Stimulated activated CD8-positive, alpha-beta memory T cell treated with anti-CD3 and anti-CD28 coated beads, Interleukin-12 subunit alpha, Interleukin-12 subunit beta, amount 100 ng/mL, for 24 hours (primary cell): ENCODE data around the gene JAKMIP2.
"Not testable (repeated sequence)": the region's sequence is repeated elsewhere in the genome, so short reads cannot be mapped to it uniquely, and the experiment has no call there.

Experiments
- DNase-seq: peaks from one replicate; pipeline ENCODE4 v3.0.0-alpha.2; 2020; ENCODE audit errors: extremely low read depth

JAKMIP2 gene

GRCh38 chr5:147601652-147602051 lies 180.9 kb downstream of the JAKMIP2 start:
- no peak for DNase-seq

GRCh38 chr5:147591120-147591519 lies 191.4 kb downstream of the JAKMIP2 start:
- no peak for DNase-seq

- no peak for DNase-seq
Measured at GRCh38 chr5:147590096-147590495, 192.4 kb downstream of the JAKMIP2 start.

DNA sequence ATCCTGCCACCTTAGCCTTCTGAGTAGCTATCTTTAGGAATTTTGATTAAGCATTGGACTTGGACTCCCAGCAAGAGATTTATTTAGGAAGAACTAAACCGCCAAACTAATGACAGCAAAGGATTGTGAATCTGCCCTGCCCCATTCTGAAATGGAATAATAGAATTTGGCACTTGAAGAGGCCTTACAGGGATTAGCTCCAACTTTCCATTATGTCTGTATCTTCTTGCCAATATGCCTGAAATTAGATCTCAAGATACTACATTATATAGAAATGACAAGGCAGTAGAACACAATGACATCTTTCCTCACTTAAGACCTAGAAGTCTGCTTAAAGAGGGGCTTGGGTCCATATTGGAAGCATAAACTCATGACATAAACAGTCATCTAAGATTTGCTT lies 195.7 kb downstream of the JAKMIP2 start:
- no peak for DNase-seq

- no peak for DNase-seq
Measured at GRCh38 chr5:147586221-147586620, 196.3 kb downstream of the JAKMIP2 start.

GRCh38 chr5:147582272-147582671 lies 200.3 kb downstream of the JAKMIP2 start:
- DNase-seq: not testable (repeated sequence)

DNA sequence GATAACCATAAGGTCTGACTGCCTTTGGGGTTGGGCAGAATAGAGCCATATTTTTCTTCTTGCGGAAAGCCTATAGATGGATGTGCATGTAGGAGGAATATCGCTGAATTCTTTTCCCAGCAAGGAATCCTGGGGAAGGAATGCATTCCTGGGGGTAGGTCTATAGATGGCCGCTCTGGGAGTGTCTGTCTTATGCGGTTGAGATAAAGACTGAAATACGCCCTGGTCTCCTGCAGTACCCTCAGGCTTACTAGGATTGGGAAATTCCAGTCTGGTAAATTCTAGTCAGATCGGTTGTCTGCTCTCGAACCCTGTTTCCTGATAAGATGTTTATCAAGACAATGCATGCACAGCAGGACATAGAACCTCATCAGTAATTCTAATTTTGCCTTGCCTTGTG lies 202.1 kb downstream of the JAKMIP2 start:
- DNase-seq: not testable (repeated sequence)

- DNase-seq: no peak
Measured at GRCh38 chr5:147578228-147579024, 204.1 kb downstream of the JAKMIP2 start.

DNA sequence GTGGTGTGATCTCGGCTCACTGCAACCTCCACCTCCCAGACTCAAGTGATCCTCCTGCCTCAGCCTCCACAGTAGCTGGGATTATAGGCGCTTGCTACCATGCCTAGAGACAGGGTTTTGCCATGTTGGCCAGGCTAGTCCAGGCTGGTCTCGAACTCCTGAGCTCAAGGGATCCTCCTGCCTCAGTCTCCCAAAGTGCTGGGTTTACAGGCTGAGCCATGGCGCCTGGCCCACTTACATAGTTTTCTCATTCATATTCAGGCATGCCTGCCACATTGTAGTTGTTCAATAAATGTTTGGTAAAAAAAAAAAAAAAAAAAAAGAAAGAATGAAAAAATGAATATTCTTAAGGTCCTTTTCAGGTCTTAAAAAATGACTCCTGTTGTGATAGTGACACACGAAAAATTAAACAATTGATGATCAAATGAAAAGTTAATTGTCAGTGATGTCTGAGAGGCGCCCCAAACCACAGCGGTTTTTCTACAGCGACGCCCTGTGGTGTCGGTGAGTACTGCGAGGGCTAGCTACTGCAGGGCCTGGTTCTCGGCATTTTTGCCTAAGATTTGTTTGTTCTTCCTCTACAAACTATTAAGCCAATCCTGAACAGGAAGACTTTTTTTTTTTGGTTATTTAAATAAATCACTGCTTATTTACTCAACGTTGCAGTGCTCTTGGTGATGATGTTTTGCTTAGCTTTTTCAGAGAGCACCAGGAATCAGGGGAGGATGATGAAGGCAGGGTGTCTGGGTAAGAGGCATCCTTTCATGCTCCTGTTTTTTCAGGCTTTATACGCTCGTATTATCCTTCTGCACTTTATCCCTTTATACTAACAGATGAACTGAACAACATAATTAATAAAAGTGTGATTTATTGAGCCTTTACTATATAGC lies 205.6 kb downstream of the JAKMIP2 start:
- no peak for DNase-seq

DNA sequence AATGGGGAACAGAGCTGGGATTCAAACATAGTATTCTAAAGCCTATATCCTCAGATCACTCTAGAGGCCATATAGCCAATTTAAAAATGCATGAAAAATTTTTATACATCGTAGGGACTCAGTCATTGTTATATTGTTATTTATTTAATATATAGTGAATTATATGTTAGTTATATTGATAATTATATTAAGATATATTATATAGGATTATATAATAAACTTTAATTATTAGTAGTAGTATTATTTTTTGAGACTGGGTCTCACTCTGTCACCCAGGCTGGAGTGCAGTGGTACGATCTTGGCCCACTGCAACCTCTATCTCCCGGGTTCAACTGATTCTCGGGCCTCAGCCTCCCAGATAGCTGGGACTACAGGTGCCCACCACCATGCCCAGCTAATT lies 206.9 kb downstream of the JAKMIP2 start:
- no peak for DNase-seq

GRCh38 chr5:147573211-147573610 lies 209.3 kb downstream of the JAKMIP2 start:
- DNase-seq: no peak

- DNase-seq: no peak
Measured at GRCh38 chr5:147568710-147569406, 213.7 kb downstream of the JAKMIP2 start.

DNA sequence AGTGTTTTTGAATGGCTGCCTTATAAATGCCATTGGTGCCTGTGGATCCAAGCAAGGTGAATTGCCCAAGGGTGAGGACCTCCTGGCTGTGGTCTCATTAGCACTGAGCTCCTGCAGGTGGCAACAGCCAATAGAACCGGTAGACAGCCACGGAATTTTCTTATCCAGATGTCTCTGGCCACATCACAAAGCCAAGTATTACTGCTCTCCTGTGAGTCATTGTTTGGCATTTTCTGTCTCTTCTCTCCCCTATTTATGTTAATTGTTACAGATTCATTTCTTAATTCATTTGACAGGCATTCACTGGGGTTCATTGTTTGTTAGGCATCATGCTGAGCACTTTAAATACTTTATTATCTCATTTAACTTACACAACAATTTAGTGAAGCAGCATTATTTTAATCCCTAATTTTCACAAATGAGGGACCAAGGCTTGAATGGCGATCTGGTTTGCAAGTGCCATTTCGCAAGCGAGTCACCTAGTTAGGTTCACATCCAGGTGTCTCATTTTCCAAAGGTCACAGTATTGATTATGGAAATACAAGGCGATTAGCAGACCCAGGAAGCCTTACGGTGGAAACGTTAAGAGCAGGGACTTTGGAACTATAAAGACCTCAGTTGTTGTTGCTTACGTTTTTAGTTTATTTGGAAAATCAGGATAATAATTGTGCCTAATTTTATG lies 214.5 kb downstream of the JAKMIP2 start:
- no peak for DNase-seq

DNA sequence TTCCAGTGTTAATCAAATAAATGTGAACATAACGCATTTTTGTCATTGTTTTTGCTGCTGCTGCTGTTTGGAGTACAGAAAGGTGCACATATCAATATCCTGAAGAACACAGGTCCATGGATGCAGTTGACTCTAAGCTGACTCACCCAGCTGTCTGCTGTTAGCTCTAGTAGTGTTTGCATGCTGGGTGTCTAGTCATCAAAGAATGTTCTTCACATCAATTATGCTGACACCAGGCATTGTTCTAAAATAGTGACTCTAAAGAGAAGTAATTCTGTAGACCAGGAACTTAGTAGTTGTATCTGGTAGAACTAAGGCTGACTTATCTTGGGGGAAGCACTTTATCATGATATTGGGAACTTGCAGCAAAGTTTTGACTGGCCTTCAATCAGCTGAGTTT lies 217.0 kb downstream of the JAKMIP2 start:
- DNase-seq: no peak

DNA sequence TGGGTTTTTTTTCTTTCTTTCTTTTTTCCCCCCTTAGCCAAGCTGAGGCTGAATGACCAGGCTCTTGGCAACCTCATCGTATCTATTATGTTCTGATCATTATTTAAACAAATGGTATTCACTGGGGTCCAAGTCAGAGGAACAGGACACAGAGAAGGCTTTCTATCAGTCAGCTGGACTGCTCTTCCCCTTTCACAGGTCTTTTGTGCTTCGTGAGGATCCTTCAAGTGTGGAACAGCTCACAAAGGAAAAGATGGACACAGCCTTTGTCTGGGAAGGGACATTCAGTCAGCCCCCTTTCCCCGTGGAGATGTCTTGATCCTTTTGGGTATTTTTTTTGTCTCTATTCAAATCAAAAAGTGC lies 218.4 kb downstream of the JAKMIP2 start:
- DNase-seq: no peak

DNA sequence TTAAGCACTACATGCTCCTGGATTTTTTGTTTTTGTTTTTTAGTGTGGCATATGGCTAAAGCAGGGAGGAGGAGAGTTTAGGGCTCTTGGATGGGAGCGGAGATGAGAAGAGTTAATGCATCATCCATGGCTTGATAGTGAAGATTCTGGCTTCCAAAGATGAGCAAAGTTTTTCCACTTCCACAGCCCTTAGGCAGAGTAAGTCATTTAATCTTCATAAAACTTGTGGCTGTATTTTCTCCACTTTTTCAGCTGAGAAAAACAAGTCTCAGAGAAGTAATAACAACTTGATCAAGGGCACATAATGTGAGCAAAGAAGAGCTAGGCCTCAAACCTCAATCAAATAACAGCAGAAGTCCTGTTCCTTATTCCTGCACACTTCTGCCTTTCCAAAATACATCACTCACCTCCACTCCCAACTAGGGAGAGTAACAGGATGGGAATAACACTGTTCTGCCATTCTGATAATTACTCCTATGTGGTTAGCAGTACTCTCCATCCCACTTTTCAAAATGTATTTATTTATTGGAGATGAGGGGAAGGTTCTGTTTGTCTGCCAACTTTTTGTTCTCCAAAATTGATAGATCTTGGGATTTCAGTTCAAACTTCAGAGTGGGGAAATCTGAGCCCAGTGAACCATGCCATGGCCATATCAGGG lies 218.9 kb downstream of the JAKMIP2 start:
- DNase-seq: no peak

DNA sequence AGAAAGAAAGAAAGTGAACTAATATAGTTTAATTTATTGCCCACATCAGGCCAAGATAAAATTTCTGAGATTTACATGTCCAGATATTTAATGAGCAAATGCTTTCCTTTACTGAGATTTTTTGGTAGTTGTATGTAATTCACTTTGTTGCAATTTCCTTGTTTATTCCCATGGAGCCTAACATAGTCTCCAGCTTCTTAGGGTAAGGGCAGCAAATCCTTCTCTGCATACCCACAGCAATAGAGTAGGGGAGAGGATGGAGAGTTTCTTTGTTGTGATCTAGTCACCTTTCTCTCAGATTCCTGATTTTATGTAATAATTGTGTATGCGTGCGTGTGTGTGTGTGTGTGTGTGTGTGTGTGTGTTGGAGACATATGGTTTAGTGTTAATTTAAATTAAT lies 221.1 kb downstream of the JAKMIP2 start:
- no peak for DNase-seq

DNA sequence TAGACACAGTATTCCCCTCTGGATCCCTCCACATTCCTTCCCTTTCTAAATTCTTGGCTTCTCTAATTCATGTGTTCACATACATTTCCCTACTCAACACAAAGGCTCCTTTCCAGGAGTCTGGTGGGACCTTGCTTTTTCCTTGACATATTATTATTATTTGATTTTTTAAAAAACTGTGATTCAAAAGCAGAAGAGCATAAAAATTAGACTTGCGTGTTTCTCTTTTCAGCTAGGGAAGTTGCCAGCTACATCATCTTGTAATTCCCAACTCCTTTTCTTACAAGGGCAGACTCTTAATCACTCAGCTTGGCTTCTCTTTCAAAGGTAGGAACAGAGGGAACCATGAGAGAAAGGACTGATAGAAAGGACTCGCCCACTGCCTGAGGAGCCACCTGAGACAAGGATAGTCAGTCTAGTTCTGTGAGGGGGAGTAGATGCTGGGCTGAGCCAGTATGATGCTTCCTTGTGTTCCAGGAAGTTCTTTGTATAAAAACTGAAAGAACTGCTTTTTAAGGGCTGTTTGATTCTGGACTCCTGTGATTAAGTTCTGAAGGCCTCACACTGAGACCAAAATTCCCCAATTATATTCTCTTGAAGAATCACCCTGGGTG lies 221.7 kb downstream of the JAKMIP2 start:
- no peak for DNase-seq

- DNase-seq: no peak
Measured at GRCh38 chr5:147559749-147560148, 222.8 kb downstream of the JAKMIP2 start.

- DNase-seq: no peak
Measured at GRCh38 chr5:147558826-147559225, 223.7 kb downstream of the JAKMIP2 start.
